ENCODE data around the gene ABCC3.

DNA sequence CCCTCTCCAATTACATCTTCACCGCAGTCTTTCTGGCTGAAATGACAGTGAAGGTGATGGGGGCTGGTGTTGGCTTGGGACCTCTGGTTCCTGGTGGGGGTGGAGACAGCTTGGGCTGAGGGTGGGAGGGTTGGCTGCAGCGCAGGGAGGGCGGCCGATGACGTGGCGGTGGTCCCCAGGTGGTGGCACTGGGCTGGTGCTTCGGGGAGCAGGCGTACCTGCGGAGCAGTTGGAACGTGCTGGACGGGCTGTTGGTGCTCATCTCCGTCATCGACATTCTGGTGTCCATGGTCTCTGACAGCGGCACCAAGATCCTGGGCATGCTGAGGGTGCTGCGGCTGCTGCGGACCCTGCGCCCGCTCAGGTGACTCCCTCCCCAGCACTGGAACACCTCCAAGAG is 31.8 kb upstream of the ABCC3 start:
- TF ChIP-seq CTCF (IDR thresholded peaks at IDR 0.05) (no peak), EP300 (IDR thresholded peaks at IDR 0.05) (no peak)

Measured in stomach (tissue), 4 donors.